Psoas muscle (tissue), 8 donors: ENCODE data around the gene KLHL40. TPM values are rescaled to one million over a fixed set of nuclear protein-coding genes. Genes with fewer than 3 reads are reported as not detected.

Experiments
- ATAC-seq, 4 donors: fragments of 200-7000 bp; cut with Tn5 transposase; one replicate each; pipeline ENCODE4 v1.9.1; 2020; ENCODE audit warnings: moderate library complexity in 3 of 4, mild to moderate bottlenecking in 2 of 4
- DNase-seq, 2 donors: peaks; one replicate each; pipeline ENCODE4 v3.0.0-alpha.2; 2020
- H3K27ac ChIP-seq: fragments of 200-600 bp; one replicate; pipeline ENCODE4 v1.8.0; 2022
- H3K27me3 ChIP-seq, 3 donors: fragments of 200-600 bp in 1 of 3; one replicate each; pipeline versions ENCODE4 v1.6.1 to v1.8.0; 2013 to 2022; ENCODE audit warnings: low read length in 2 of 3, mild to moderate bottlenecking in 2 of 3, moderate library complexity in 1 of 3; ENCODE audit not compliant: insufficient read depth in 3 of 3
- H3K36me3 ChIP-seq, 2 donors: fragments of 200-600 bp in 1 of 2; one replicate each; pipeline versions ENCODE4 v1.6.1 to v1.8.0; 2013 to 2022; ENCODE audit warnings: low read depth in 1 of 2, mild to moderate bottlenecking in 1 of 2, moderate library complexity in 1 of 2; ENCODE audit not compliant: insufficient read depth in 1 of 2
- H3K4me1 ChIP-seq: fragments of 200-600 bp; one replicate; pipeline ENCODE4 v1.8.0; 2022
- H3K4me3 ChIP-seq: fragments of 200-600 bp; one replicate; pipeline ENCODE4 v1.8.0; 2022; ENCODE audit warnings: mild to moderate bottlenecking
- H3K9me3 ChIP-seq: fragments of 200-600 bp; one replicate; pipeline ENCODE4 v1.8.0; 2022
- WGBS, 3 donors: extraction: QIAGEN DNeasy Blood & Tissue Kit; methylation state at CpG; one replicate each; pipeline versions ENCODE4 v1.1.6 to v1.1.7; 2013; 5-methylcytosine and 5-hydroxymethylcytosine counted together
- intact Hi-C, 2 donors: fragments of 100-400 bp; cut with DNase I; formaldehyde crosslinking; loops; one replicate each; pipeline versions ENCODE4 v1.11.0 to v1.14.2; 2022
- polyA plus RNA-seq, 3 donors: library from polyadenylated mRNA; stranded (reverse); fragments of 200-250 nt; gene quantifications; one replicate each; pipeline ENCODE4 v1.2.3, GENCODE V29; 2013
- total RNA-seq, 4 donors: library from RNA; stranded (reverse); fragmentation: NEBNext Ultra II Directional in 2 of 4; extraction: Animal tissue kit (Norgen Biotek cat#: 25700) in 2 of 4; gene quantifications; one replicate each; pipeline versions ENCODE4 v1.2.1 to v1.2.4, GENCODE V29; 2021 to 2023
- TF ChIP-seq, protein P1 (sequence below): fragments of 200-600 bp; IDR thresholded peaks from one replicate; pipeline ENCODE4 v1.8.0; 2022; ENCODE audit warnings: antibody characterized with exemption
- donor health status: healthy with polysubstance abuse.
- donor health status: DM: no; HTN: no; CAD: no; lungs with moderate emphysema.
- donor health status: Bipolar disorder and iron deficiency.
- donor health status: healthy.
- donor health status: DM: yes; HTN: yes; CAD: no.
- donor health status: DM: no; HTN: no; CAD: no.
- donor health status: DM: no; HTN: no; CAD: no.
- donor health status: DM: yes; HTN: yes; CAD: no.

Gene KLHL40
- total and polyA plus RNA-seq, 7 donors = 241 to 923 (median 392) TPM

DNA sequence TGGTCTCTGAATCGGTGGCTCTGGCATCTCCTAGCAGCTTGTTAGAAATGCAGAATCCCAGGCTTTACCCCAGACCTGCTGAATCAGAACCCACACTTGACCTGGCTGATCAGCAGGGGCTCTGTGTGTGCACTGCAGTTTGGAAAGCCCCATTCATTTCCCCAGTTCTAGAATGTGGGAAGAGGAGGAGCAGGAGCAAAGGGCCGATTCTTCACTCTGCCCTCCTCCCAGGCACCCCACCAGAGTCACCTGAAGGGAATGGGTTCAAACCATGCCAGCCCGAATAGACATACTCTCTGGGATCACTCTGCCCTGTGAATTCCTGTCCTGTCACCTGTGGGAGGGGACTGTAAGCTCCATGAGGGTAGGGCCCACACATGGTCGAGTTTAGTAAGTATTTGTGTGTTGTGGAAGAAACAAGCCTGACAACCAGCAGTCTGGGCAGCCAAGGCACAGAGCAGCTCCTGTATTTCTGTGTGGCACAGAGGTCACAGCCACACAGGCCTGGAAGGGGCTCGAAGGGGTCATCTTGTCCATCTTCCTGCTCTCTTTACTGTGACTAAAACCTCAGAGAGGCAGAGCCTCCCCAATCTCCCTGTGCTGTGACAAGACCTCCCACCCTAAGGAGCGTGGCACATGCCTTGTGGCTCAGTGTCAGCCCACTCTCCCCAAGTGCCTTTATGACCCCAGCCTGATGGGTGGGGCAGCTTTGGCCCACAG, 46.3 kb downstream of the KLHL40 start:
- no peak for DNase-seq
- ATAC-seq = no peak
- H3K27me3 ChIP-seq = no peaks in the 10 kb centered on the region
- peak overlapping the region; percentile 73 for H3K27ac ChIP-seq
- no peaks in the 10 kb centered on the region for H3K9me3 ChIP-seq
- WGBS, 3 donors = 88 to 93% (median 90%) methylated on average over 6 of the region's 6 CpGs
- intact Hi-C loops = no loop called here
- H3K36me3 ChIP-seq = no peaks in the 10 kb centered on the region
- H3K4me3 ChIP-seq = no peak overlapping the region
- H3K4me1 ChIP-seq = peaks cover 40% of the 10 kb centered on the region
- TF ChIP-seq, protein P1, sequence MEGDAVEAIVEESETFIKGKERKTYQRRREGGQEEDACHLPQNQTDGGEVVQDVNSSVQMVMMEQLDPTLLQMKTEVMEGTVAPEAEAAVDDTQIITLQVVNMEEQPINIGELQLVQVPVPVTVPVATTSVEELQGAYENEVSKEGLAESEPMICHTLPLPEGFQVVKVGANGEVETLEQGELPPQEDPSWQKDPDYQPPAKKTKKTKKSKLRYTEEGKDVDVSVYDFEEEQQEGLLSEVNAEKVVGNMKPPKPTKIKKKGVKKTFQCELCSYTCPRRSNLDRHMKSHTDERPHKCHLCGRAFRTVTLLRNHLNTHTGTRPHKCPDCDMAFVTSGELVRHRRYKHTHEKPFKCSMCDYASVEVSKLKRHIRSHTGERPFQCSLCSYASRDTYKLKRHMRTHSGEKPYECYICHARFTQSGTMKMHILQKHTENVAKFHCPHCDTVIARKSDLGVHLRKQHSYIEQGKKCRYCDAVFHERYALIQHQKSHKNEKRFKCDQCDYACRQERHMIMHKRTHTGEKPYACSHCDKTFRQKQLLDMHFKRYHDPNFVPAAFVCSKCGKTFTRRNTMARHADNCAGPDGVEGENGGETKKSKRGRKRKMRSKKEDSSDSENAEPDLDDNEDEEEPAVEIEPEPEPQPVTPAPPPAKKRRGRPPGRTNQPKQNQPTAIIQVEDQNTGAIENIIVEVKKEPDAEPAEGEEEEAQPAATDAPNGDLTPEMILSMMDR = no peak

DNA sequence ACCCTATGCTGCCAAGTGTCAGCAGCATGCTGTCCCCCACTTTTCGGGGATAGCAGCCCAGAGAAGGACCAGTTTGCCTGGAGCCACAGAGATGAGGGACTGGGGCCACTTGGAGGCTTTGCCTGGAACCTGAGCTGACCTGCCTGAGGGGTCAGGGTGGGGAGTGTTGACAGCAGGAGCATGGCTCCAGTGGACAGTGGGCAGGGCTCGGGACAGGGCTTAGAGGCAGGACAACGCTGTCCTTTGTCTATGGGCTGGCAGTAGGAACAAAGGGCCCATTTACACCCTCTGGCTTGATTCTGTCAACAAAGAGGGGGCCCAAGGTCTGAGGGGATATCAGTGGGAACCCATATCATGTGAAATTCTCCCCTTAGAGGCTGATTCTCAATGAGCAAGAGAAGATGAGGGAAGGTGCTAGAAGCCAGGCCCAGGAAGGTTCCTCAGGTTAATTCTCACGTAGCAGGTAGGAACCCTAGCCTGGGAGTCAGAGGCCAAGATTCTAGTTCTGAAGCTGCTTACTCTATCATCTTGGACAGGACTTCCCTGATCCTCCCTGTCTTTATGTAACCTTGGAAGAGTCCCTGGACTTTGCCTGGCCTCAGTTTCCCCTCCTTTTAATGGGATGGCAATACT, 47.0 kb downstream of the KLHL40 start:
- TF ChIP-seq, protein P1 = no peak
- 39 to 68% (median 57%) methylated on average over 4 of the region's 4 CpGs for WGBS, 3 donors
- Histone ChIP-seq H3K27ac (peak overlapping the region; percentile 36), H3K36me3 (no peaks in the 10 kb centered on the region), H3K4me3 (no peak overlapping the region), H3K4me1 (peaks cover 40% of the 10 kb centered on the region), H3K9me3 (no peaks in the 10 kb centered on the region), H3K27me3 (no peaks in the 10 kb centered on the region)
- ATAC-seq = no peak
- DNase-seq = no peak
- intact Hi-C loops = no loop called here

DNA sequence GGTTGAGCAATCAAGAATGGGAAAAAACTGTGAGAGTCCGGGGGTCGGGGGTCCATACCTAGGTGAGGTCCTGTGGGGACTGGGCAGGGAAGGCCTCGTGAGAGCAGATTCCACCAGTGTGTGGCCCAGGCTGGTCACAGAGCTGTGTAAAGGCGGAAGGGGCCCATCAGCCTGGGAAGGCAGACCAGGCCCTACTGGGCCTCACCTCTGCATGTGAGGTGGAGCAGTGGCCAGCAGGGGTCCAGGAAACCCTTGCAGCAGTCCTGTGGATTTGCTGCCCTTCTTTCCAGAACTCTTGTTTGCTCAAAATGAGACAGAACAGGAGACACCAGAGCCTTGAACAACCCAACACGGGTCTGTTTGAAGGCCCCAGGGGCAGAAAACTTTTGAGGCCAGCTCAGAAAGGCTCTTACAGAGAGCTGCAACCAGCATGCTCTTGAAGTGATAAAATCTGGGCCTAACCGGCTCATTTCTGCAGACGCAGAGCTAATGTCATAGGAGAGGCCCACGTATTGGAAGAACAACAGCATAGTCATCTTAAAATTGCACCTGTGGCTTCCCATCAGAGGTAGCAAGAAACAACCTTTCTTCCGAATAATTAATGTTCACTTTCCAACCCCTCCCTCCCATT, 47.6 kb downstream of the KLHL40 start:
- 80 to 86% (median 85%) methylated on average over 9 of the region's 9 CpGs for WGBS, 3 donors
- no peak overlapping the region for H3K27ac ChIP-seq
- H3K9me3 ChIP-seq = no peaks in the 10 kb centered on the region
- peaks cover 34% of the 10 kb centered on the region for H3K4me1 ChIP-seq
- intact Hi-C loops = no loop called here
- H3K36me3 ChIP-seq = no peaks in the 10 kb centered on the region
- TF ChIP-seq, protein P1 = no peak
- H3K4me3 ChIP-seq = no peak overlapping the region
- H3K27me3 ChIP-seq = no peaks in the 10 kb centered on the region
- ATAC-seq (no peak), DNase-seq (no peak)

DNA sequence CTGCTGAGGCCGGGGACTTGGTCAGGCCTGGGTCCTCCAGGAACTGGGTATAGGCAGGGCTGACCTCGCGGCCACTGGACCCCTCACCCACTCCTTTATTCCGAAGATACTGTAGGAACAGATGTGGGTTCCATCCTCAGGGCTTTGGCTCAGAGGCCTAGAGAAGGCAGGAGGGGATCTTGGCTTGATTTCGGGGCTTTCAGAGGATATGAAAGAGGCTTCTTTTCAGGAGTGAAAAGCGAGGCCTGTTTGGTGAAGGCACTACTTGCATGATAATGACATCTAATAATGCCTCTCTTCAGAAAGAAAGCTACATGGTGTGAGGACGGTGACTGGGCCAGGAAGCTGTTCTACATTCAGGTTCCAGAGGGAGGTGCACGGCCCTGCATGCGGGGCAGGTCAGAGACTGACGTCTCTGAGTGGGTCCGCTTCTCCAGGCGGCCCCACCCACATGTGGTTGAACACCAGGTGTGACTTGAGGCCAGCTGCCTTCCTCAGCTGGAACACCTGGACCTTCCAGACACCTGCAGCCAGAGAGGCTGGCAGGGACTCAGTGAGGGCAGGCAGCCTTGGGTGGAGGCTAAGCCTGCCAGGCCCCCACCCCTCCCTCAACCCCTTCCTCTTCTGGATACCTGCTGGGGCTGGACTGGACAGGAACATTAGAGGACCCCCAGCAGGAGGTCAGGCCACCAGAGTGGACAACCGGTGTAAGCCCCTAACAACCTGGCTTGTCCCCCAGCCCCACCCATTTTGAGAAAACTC, 48.3 kb downstream of the KLHL40 start:
- intact Hi-C loops = no loop called here
- H3K4me3 ChIP-seq = no peak overlapping the region
- no peak for DNase-seq
- H3K36me3 ChIP-seq = no peaks in the 10 kb centered on the region
- H3K4me1 ChIP-seq = peaks cover 26% of the 10 kb centered on the region
- 78 to 82% (median 79%) methylated on average over 13 of the region's 13 CpGs for WGBS, 3 donors
- TF ChIP-seq, protein P1 = no peak
- ATAC-seq = no peak
- H3K27ac ChIP-seq = no peak overlapping the region
- H3K27me3 ChIP-seq = no peaks in the 10 kb centered on the region
- H3K9me3 ChIP-seq = no peaks in the 10 kb centered on the region
